SIG-M5 treated with dmso at 0.1 percent for 504 hours (cell line): ENCODE data around the gene LZIC.

Experiments used
- DNase-seq: peaks from one replicate; lab custom pipeline; 2025; ENCODE audit not compliant: unreplicated experiment; lab: John Stamatoyannopoulos, UW

The LZIC gene

GRCh38 chr1:9887070-9887469 is 56.1 kb downstream of the LZIC start:
- DNase-seq, result no peak

DNA sequence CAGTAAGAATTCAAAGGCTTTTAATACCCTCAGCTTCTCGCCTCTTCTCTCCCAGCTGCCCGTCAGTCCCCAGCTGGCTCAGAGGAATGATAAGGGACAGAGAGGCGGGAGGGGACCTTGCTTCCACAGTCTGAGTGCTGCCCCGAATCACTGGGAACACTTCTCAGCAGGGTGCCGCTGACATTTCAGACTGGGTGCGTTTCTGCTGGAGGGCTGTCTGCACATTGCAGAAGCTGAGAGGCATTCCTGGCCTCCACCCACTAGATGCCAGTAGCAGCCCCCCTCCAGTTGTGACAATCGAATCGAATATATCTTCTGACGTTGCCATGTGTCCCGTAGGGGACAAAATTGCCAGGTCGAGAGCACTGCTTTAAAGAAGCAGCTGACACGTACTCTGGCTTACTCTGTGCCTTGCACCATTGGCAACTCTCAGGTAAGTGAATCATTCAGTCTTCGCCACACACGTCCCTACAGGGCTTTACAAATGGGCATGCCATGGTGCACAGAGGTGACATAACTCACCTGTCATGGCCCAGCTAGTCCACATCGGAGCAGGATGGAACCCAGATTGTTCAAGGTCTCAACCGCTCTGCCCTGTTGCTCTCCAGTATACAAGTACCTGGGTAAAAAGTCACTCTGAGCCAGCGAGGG is 57.0 kb downstream of the LZIC start:
- no peak for DNase-seq

DNA sequence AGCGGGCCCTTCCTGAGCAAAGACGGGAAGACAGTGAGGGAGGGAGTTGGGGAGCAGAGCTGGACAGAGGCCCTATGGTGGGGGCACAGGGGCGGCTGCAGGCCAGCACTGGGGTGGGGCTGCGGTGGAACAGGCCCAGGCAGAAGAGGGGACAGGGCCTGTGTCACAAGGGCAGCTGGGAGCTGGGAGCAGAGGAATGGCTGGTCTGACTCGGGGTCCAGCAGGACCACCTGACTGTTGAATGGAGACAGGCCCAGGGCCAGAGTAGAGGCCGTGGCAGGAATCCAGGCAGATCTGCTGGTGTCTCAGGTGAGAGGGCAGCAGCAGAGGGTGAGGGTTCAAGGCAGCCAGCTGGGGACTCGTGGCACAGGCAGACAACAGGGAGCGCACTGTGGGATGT is 58.4 kb downstream of the LZIC start:
- DNase-seq, result no peak

DNA sequence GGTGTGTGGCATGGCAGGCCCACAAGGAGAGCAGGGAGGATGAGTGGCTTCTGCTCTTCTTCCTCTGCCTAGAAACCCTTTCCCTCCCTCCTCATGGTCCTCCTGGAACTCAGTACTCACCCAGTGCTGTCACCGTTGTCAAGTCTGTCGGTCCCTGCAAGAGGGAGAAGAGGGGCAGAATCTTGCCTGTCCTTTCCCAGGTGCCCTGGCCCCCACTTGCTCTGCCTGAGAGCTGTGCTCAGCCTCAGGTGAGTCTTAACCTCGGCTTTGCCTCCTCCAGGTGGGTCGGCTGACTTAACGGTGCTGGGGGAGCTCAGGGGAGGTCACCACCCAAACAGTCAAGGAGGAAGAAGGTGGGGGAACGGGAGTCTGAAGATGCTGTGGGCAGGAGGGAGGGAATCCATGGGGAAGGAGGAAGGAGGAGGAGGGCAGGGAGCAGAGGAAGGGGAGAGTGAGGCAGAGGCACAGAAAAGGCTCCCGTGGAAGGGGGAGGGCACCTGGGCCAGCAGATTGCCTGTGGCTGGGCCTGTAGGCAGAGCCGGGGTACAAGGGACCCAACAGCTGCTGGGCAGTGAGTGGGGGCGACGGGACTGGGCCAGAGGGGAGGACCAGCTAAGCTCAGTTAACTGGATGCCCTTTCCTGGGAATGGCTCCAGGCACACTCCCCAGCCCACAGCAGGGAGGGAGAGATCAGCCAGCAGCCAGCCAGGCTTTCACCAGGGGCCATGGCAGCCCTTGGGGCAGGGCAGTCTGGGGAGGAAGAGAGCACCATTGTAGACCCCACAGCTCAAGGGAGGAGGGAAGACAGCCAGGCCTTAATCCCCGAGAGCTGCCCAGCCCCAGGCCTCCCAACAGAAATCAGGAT is 59.4 kb downstream of the LZIC start:
- DNase-seq, result no peak

DNA sequence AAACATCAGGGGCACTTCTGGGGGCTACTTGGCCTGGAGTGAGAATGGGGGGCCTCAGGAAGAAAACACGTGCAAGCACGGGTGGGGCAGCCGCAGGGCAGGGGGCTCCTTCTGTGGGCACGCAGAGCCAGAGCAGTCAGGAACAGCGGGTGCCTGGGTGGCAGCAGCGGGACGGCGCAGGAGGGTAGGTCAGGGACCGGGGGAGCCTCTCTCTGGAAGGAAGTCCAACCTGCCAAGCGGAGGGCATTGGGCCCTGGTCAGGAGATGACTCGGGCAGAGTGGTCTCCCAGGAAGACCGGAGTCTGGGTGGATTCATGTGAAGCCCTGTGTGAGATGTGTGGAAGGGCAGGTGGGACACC is 60.3 kb downstream of the LZIC start:
- DNase-seq, result no peak

DNA sequence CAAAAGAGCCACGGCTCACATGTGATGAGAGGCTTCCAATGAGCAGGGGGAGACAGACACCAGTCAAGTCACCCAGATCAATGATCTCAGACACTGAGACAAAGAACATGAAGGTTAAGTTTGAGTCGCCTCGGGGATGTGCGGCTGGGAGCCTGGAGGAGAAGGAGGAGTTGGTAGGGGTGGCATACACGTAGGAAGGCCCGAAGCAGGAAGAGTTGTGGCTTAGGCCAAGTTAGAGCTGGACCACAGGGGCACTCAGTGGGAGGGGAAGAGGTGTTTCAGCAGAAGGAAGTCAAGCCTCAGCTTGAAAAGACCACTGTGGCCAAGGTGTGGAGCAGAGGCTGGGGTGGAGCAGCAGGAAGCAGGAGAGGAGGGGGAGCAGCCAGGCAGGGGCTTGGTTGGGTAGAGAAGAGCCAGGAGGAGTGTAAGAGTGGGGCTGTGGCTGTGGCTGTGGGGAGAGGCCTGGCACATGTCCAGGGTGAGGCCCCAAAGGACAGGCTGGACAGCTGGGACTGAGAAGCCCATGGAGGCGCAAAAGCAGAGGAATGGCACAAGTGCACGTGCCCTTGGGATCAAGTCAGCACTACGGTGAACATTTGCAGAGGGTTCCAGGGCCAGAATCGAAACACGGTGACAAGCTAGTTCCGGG is 60.8 kb downstream of the LZIC start:
- DNase-seq, result no peak

- no peak for DNase-seq
Observed at GRCh38 chr1:9881838-9882249, 61.3 kb downstream of the LZIC start.
